Gastroesophageal sphincter (tissue), 4 donors: ENCODE data around the gene CCDC146. TPM values are rescaled to one million over a fixed set of nuclear protein-coding genes. Genes with fewer than 3 reads are reported as not detected.
A peak's percentile ranks its signal among the peaks of the same experiment; 100 is the strongest.

Experiments
- ATAC-seq: fragments of 150-250 bp; one replicate; pipeline ENCODE4 v1.9.1; 2016; ENCODE audit warnings: mild to moderate bottlenecking, moderate library complexity
- H3K27ac ChIP-seq, 4 donors: fragments of 200-600 bp; sonication (generic) in 3 of 4; 1 replicate in 3 of 4; 2 replicates in 1 of 4; pipeline ENCODE4 v1.5.1; 2016 to 2019
- H3K27me3 ChIP-seq: fragments of 200-600 bp; sonication (generic); one replicate; pipeline ENCODE4 v1.5.1; 2019
- H3K36me3 ChIP-seq, 2 donors: fragments of 200-600 bp; sonication (generic); one replicate each; pipeline ENCODE4 v1.5.1; 2019; ENCODE audit warnings: control low read depth in 1 of 2
- H3K4me1 ChIP-seq, 3 donors: fragments of 200-600 bp; sonication (generic); 1 replicate in 2 of 3; 2 replicates in 1 of 3; pipeline ENCODE4 v1.5.1; 2016 to 2019; ENCODE audit warnings: control low read depth in 2 of 3
- H3K4me3 ChIP-seq, 2 donors: fragments of 200-600 bp; sonication (generic); one replicate each; pipeline ENCODE4 v1.5.1; 2019; ENCODE audit warnings: mild to moderate bottlenecking in 1 of 2, moderate library complexity in 1 of 2
- H3K9me3 ChIP-seq, 3 donors: fragments of 200-600 bp; sonication (generic); one replicate each; pipeline ENCODE4 v1.5.1; 2017 to 2019; ENCODE audit warnings: control low read depth in 2 of 3
- CTCF ChIP-seq, 4 experiments: fragments of 200-600 bp in 2 of 4; fragments of 450-650 bp in 2 of 4; sonication (generic) in 1 of 4; IDR thresholded peaks; one replicate each; pipeline ENCODE4 v1.5.1; 2017 to 2019; ENCODE audit warnings: antibody characterized with exemption in 4 of 4, mild to moderate bottlenecking in 2 of 4, moderate library complexity in 2 of 4
- EP300 ChIP-seq: sonication (generic); formaldehyde crosslinking; IDR thresholded peaks from one replicate; pipeline ENCODE4 v1.6.1; 2017; ENCODE audit warnings: antibody characterized with exemption, mild to moderate bottlenecking
- POLR2A ChIP-seq, 2 donors: fragments of 450-650 bp; IDR thresholded peaks; one replicate each; pipeline ENCODE4 v1.6.1; 2017; ENCODE audit warnings: antibody characterized with exemption in 2 of 2, mild to moderate bottlenecking in 2 of 2, moderate library complexity in 1 of 2
- POLR2AphosphoS5 ChIP-seq: sonication (generic); formaldehyde crosslinking; IDR thresholded peaks from one replicate; pipeline ENCODE4 v1.6.1; 2017; ENCODE audit warnings: antibody characterized with exemption
- WGBS, 2 donors: methylation state at CpG; one replicate each; pipeline ENCODE4 v1.1.5; 2018; ENCODE audit warnings: low coverage in 1 of 2; 5-methylcytosine and 5-hydroxymethylcytosine counted together
- total RNA-seq, 4 donors: library from RNA; depleted of rRNA; stranded (reverse); fragments of >200 nt; gene quantifications; one replicate each; pipeline ENCODE4 v1.1.0, GENCODE V29; 2016

The CCDC146 gene
- total RNA-seq, 4 donors from 2014 or later, result 8.7 to 29.3 (median 20.1) TPM

- Histone ChIP-seq H3K9me3 (no peaks in the 10 kb centered on the region), H3K4me3 (no peak overlapping the region), H3K27ac (no peak overlapping the region), H3K4me1 (peaks cover 0 to 6% (median 0%) of the 10 kb centered on the region in 3 donors), H3K36me3 (peaks cover 0 to 23% of the 10 kb centered on the region in 2 donors), H3K27me3 (no peaks in the 10 kb centered on the region)
- no peak for TF ChIP-seq EP300
- no peak for TF ChIP-seq POLR2A (IDR thresholded peaks at IDR 0.05)
- TF ChIP-seq POLR2AphosphoS5, result no peak
- TF ChIP-seq CTCF (IDR thresholded peaks at IDR 0.05), result no peak
- ATAC-seq, result no peak
- 63 to 64% methylated on average over 6 of the region's 6 CpGs for WGBS, 2 donors
Measured at GRCh38 chr7:77258593-77258992, 136.2 kb downstream of the CCDC146 start.

GRCh38 chr7:77262316-77262715, 139.9 kb downstream of the CCDC146 start:
- Histone ChIP-seq H3K4me3 (no peak overlapping the region), H3K9me3 (no peaks in the 10 kb centered on the region), H3K27ac (no peak overlapping the region), H3K36me3 (peaks cover 0 to 21% of the 10 kb centered on the region in 2 donors), H3K4me1 (no peaks in the 10 kb centered on the region), H3K27me3 (no peaks in the 10 kb centered on the region)
- TF ChIP-seq EP300 (no peak), POLR2AphosphoS5 (no peak), CTCF (IDR thresholded peaks at IDR 0.05) (no peak), POLR2A (IDR thresholded peaks at IDR 0.05) (no peak)
- no peak for ATAC-seq
- 91 to 94% methylated on average over 3 to 4 of the region's 4 CpGs for WGBS, 2 donors

- Histone ChIP-seq H3K36me3 (peaks cover 0 to 17% of the 10 kb centered on the region in 2 donors), H3K4me3 (no peak overlapping the region), H3K4me1 (peaks cover 0 to 12% (median 0%) of the 10 kb centered on the region in 3 donors), H3K27me3 (no peaks in the 10 kb centered on the region), H3K9me3 (no peaks in the 10 kb centered on the region), H3K27ac (no peak overlapping the region)
- no peak for TF ChIP-seq POLR2A (IDR thresholded peaks at IDR 0.05)
- TF ChIP-seq CTCF (IDR thresholded peaks at IDR 0.05), result no peak
- TF ChIP-seq POLR2AphosphoS5, result no peak
- TF ChIP-seq EP300, result no peak
- 76 to 84% methylated on average over 4 of the region's 4 CpGs for WGBS, 2 donors
- no peak for ATAC-seq
Measured at GRCh38 chr7:77265666-77266065, 143.3 kb downstream of the CCDC146 start.

GRCh38 chr7:77266291-77266794, 143.9 kb downstream of the CCDC146 start:
- H3K9me3 ChIP-seq, result no peaks in the 10 kb centered on the region
- 95 to 96% methylated on average over 2 of the region's 2 CpGs for whole genome bisulfite sequencing, 2 donors
- TF ChIP-seq EP300, result no peak
- no peak for TF ChIP-seq CTCF (IDR thresholded peaks at IDR 0.05)
- no peak for TF ChIP-seq POLR2AphosphoS5
- TF ChIP-seq POLR2A (IDR thresholded peaks at IDR 0.05), result no peak
- H3K27ac ChIP-seq, result no peak overlapping the region
- ATAC-seq, result no peak
- no peak overlapping the region for H3K4me3 ChIP-seq
- peaks cover 0 to 14% (median 0%) of the 10 kb centered on the region in 3 donors for H3K4me1 ChIP-seq
- no peaks in the 10 kb centered on the region for H3K27me3 ChIP-seq
- H3K36me3 ChIP-seq, result peaks cover 0 to 17% of the 10 kb centered on the region in 2 donors

- Histone ChIP-seq H3K27me3 (no peaks in the 10 kb centered on the region), H3K4me1 (peaks cover 0 to 14% (median 0%) of the 10 kb centered on the region in 3 donors), H3K4me3 (no peak overlapping the region), H3K9me3 (no peaks in the 10 kb centered on the region), H3K36me3 (peaks cover 0 to 1% of the 10 kb centered on the region in 2 donors), H3K27ac (peak overlapping the region; percentile 5 to 47 (median 30))
- ATAC-seq, result no peak
- TF ChIP-seq EP300 (no peak), POLR2AphosphoS5 (no peak), POLR2A (IDR thresholded peaks at IDR 0.05) (no peak), CTCF (IDR thresholded peaks at IDR 0.05) (no peak)
- WGBS, 2 donors, result 61 to 69% methylated on average over 3 to 4 of the region's 4 CpGs
Measured at GRCh38 chr7:77269360-77270093, 147.1 kb downstream of the CCDC146 start.
